ENCODE data around the gene RUNX2. TPM values are rescaled to one million over a fixed set of nuclear protein-coding genes. Genes with fewer than 3 reads are reported as not detected.

The RUNX2 gene
- total RNA-seq, 1 experiment from 2014 or later: 3.8 TPM

GRCh38 chr6:45676380-45676779, 348.2 kb downstream of the RUNX2 start:
- no TSS peak for BruUV-seq (replicated peaks)
- H3K4me3 ChIP-seq (ENCODE audit: low read length): no peak overlapping the region
- ATAC-seq (no peak), DNase-seq (no peak)
- ChIA-PET CTCF (no interaction called here), POLR2A (ENCODE audit: unreplicated experiment) (no interaction called here)
- H4K20me1 ChIP-seq (ENCODE audit: low read length): no peaks in the 10 kb centered on the region
- no peaks in the 10 kb centered on the region for H3K79me2 ChIP-seq (ENCODE audit: low read length)
- no peaks in the 10 kb centered on the region for H3K9me3 ChIP-seq (ENCODE audit: low read length)
- no peak overlapping the region for H2AFZ ChIP-seq (ENCODE audit: low read length)
- H3K27me3 ChIP-seq (ENCODE audit: low read length): no peaks in the 10 kb centered on the region
- no peaks in the 10 kb centered on the region for H3K9me2 ChIP-seq (replicated peaks; ENCODE audit: low read length)
- no peak for TF ChIP-seq EZH2 (IDR thresholded peaks at IDR 0.05; ENCODE audit: low read length, unreplicated experiment)
- no peak for TF ChIP-seq EZH2phosphoT487 (IDR thresholded peaks at IDR 0.05; ENCODE audit: borderline replicate concordance, low read length)
- TF ChIP-seq CTCF (conservative IDR thresholded peaks at IDR 0.05; ENCODE audit: low read depth, low read length): no peak
- no peak overlapping the region for H3K4me2 ChIP-seq (ENCODE audit: low read length)
- intact Hi-C loops (cut with micrococcal nuclease): no loop called here
- H3K27ac ChIP-seq (ENCODE audit: low read length): no peak overlapping the region
- H3K36me3 ChIP-seq (ENCODE audit: low read depth, low read length): no peaks in the 10 kb centered on the region; the same call in 1 of the 2 replicates
- peaks cover 16% of the 10 kb centered on the region for H3K4me1 ChIP-seq (ENCODE audit: insufficient read depth, low read length)
- no peaks in the 10 kb centered on the region for H3F3A ChIP-seq (ENCODE audit: low read length, unreplicated experiment)
- H3K9ac ChIP-seq (ENCODE audit: low read length): no peak overlapping the region

- BruUV-seq (replicated peaks): no TSS peak
- TF ChIP-seq EZH2 (IDR thresholded peaks at IDR 0.05; ENCODE audit: low read length, unreplicated experiment) (no peak), EZH2phosphoT487 (IDR thresholded peaks at IDR 0.05; ENCODE audit: borderline replicate concordance, low read length) (no peak), CTCF (conservative IDR thresholded peaks at IDR 0.05; ENCODE audit: low read depth, low read length) (no peak)
- no peaks in the 10 kb centered on the region for H3F3A ChIP-seq (ENCODE audit: low read length, unreplicated experiment)
- peak; percentile 53 for DNase-seq
- no peak overlapping the region; the same call in 1 of the 2 replicates for H3K9ac ChIP-seq (ENCODE audit: low read length)
- peak overlapping the region; percentile 13; the same call in 1 of the 2 replicates for H3K4me3 ChIP-seq (ENCODE audit: low read length)
- peak overlapping the region; percentile 50 for H3K27ac ChIP-seq (ENCODE audit: low read length)
- no peaks in the 10 kb centered on the region for H3K9me2 ChIP-seq (replicated peaks; ENCODE audit: low read length)
- ATAC-seq: peak; percentile 58
- ChIA-PET POLR2A (ENCODE audit: unreplicated experiment) (no interaction called here), CTCF (no interaction called here)
- H2AFZ ChIP-seq (ENCODE audit: low read length): peak overlapping the region; percentile 79
- intact Hi-C loops (cut with micrococcal nuclease): no loop called here
- no peaks in the 10 kb centered on the region; the same call in 1 of the 2 replicates for H3K36me3 ChIP-seq (ENCODE audit: low read depth, low read length)
- no peaks in the 10 kb centered on the region for H3K79me2 ChIP-seq (ENCODE audit: low read length)
- peaks cover 16% of the 10 kb centered on the region for H3K4me1 ChIP-seq (ENCODE audit: insufficient read depth, low read length)
- peak overlapping the region; percentile 48 for H3K4me2 ChIP-seq (ENCODE audit: low read length)
- no peaks in the 10 kb centered on the region for H4K20me1 ChIP-seq (ENCODE audit: low read length)
- no peaks in the 10 kb centered on the region for H3K27me3 ChIP-seq (ENCODE audit: low read length)
- H3K9me3 ChIP-seq (ENCODE audit: low read length): 0 out of 2 replicates have a peak, but pooled peaks cover 4% of the 10 kb centered on the region
These were observed 349.5 kb downstream of the RUNX2 start for GRCh38 chr6:45677381-45678284.

GRCh38 chr6:45678285-45678607, 350.1 kb downstream of the RUNX2 start:
- Histone ChIP-seq H3K4me1 (ENCODE audit: insufficient read depth, low read length) (peaks cover 16% of the 10 kb centered on the region), H3K9me2 (replicated peaks; ENCODE audit: low read length) (no peaks in the 10 kb centered on the region), H3K79me2 (ENCODE audit: low read length) (no peaks in the 10 kb centered on the region), H3K27me3 (ENCODE audit: low read length) (no peaks in the 10 kb centered on the region), H3K4me3 (ENCODE audit: low read length) (no peak overlapping the region), H2AFZ (ENCODE audit: low read length) (no peak overlapping the region), H3K4me2 (ENCODE audit: low read length) (peak overlapping the region; percentile 48; the same call in 1 of the 2 replicates), H3K9ac (ENCODE audit: low read length) (no peak overlapping the region), H4K20me1 (ENCODE audit: low read length) (no peaks in the 10 kb centered on the region), H3K9me3 (ENCODE audit: low read length) (0 out of 2 replicates have a peak, but pooled peaks cover 4% of the 10 kb centered on the region), H3K36me3 (ENCODE audit: low read depth, low read length) (no peaks in the 10 kb centered on the region; the same call in 1 of the 2 replicates), H3F3A (ENCODE audit: low read length, unreplicated experiment) (no peaks in the 10 kb centered on the region), H3K27ac (ENCODE audit: low read length) (peak overlapping the region; percentile 50; the same call in 1 of the 2 replicates)
- ChIA-PET POLR2A (ENCODE audit: unreplicated experiment) (no interaction called here), CTCF (no interaction called here)
- ATAC-seq (no peak), DNase-seq (no peak)
- intact Hi-C loops (cut with micrococcal nuclease): no loop called here
- TF ChIP-seq EZH2 (IDR thresholded peaks at IDR 0.05; ENCODE audit: low read length, unreplicated experiment) (no peak), EZH2phosphoT487 (IDR thresholded peaks at IDR 0.05; ENCODE audit: borderline replicate concordance, low read length) (no peak), CTCF (conservative IDR thresholded peaks at IDR 0.05; ENCODE audit: low read depth, low read length) (no peak)
- no TSS peak for BruUV-seq (replicated peaks)

All from PC-3 (cell line).